ENCODE measurements around the gene BMF. TPM values are rescaled to one million over a fixed set of nuclear protein-coding genes. Genes with fewer than 3 reads are reported as not detected.

BMF gene
- total and polyA plus RNA-seq, 4 experiments from 2014 or later = 0.55 to 13.7 (median 7.1) TPM

GRCh38 chr15:40069178-40070165, 39.2 kb downstream of the BMF start:
- peaks cover 0 to 3% of the 10 kb centered on the region in 2 donors for H3K27me3 Mint-ChIP-seq
- H3K36me3 Mint-ChIP-seq = no peaks in the 10 kb centered on the region
- no peaks in the 10 kb centered on the region for H3K27me3 ChIP-seq (ENCODE audit: insufficient read depth, low read length)
- DNase-seq = no peak
- H3K27ac ChIP-seq (ENCODE audit: low read depth, low read length) = no peak overlapping the region
- POLR2A ChIA-PET (ENCODE audit: partially characterized antibody) = no interaction called here
- no peaks in the 10 kb centered on the region for H3K36me3 ChIP-seq (ENCODE audit: insufficient read depth, low read length)
- H3K4me3 Mint-ChIP-seq = no peak overlapping the region
- no peaks in the 10 kb centered on the region for H3K9me3 ChIP-seq (ENCODE audit: control insufficient read depth in 1 of 2, low read length in 2 of 2)
- H3K4me3 ChIP-seq (ENCODE audit: low read length in 2 of 2) = no peak overlapping the region
- intact Hi-C loops (cut with micrococcal nuclease) = no loop called here
- no peaks in the 10 kb centered on the region for H3K4me1 ChIP-seq (ENCODE audit: insufficient read depth, low read length)
- peaks cover 2 to 8% (median 5%) of the 10 kb centered on the region in 4 donors for H3K4me1 Mint-ChIP-seq
- H3K27ac Mint-ChIP-seq = no peak overlapping the region
- H3K9me3 Mint-ChIP-seq = no peaks in the 10 kb centered on the region
- CTCF ChIA-PET (ENCODE audit: partially characterized antibody) = interaction anchor here (1.4 kb wide), 1 partner anchor 36 kb away, joined by 6 read pairs; no protein-coding TSS in a partner anchor

GRCh38 chr15:40067921-40068624, 40.6 kb downstream of the BMF start:
- no peaks in the 10 kb centered on the region for H3K9me3 ChIP-seq (ENCODE audit: control insufficient read depth in 1 of 2, low read length in 2 of 2)
- no peaks in the 10 kb centered on the region for H3K27me3 ChIP-seq (ENCODE audit: insufficient read depth, low read length)
- peaks cover 0 to 2% (median 0%) of the 10 kb centered on the region in 4 donors for H3K4me1 Mint-ChIP-seq
- DNase-seq = no peak
- no peaks in the 10 kb centered on the region for H3K27me3 Mint-ChIP-seq
- no peaks in the 10 kb centered on the region for H3K4me1 ChIP-seq (ENCODE audit: insufficient read depth, low read length)
- no peaks in the 10 kb centered on the region for H3K36me3 Mint-ChIP-seq
- H3K36me3 ChIP-seq (ENCODE audit: insufficient read depth, low read length) = no peaks in the 10 kb centered on the region
- CTCF ChIA-PET (ENCODE audit: partially characterized antibody) = no interaction called here
- H3K27ac ChIP-seq (ENCODE audit: low read depth, low read length) = no peak overlapping the region
- no peak overlapping the region for H3K27ac Mint-ChIP-seq
- POLR2A ChIA-PET (ENCODE audit: partially characterized antibody) = no interaction called here
- no peak overlapping the region for H3K4me3 Mint-ChIP-seq
- no peak overlapping the region for H3K4me3 ChIP-seq (ENCODE audit: low read length in 2 of 2)
- intact Hi-C loops (cut with micrococcal nuclease) = no loop called here
- H3K9me3 Mint-ChIP-seq = no peaks in the 10 kb centered on the region

- no peaks in the 10 kb centered on the region for H3K27me3 ChIP-seq (ENCODE audit: insufficient read depth, low read length)
- Mint-ChIP-seq H3K4me3 (no peak overlapping the region), H3K36me3 (no peaks in the 10 kb centered on the region), H3K4me1 (peaks cover 0 to 2% (median 0%) of the 10 kb centered on the region in 4 donors), H3K27ac (no peak overlapping the region), H3K27me3 (no peaks in the 10 kb centered on the region), H3K9me3 (no peaks in the 10 kb centered on the region)
- H3K36me3 ChIP-seq (ENCODE audit: insufficient read depth, low read length) = no peaks in the 10 kb centered on the region
- H3K27ac ChIP-seq (ENCODE audit: low read depth, low read length) = no peak overlapping the region
- no peak for DNase-seq
- no peaks in the 10 kb centered on the region for H3K4me1 ChIP-seq (ENCODE audit: insufficient read depth, low read length)
- intact Hi-C loops (cut with micrococcal nuclease) = no loop called here
- CTCF ChIA-PET (ENCODE audit: partially characterized antibody) = interaction anchor here (1.1 kb wide), 1 partner anchor 208 kb away, joined by 4 read pairs; no protein-coding TSS in a partner anchor
- no peaks in the 10 kb centered on the region for H3K9me3 ChIP-seq (ENCODE audit: control insufficient read depth in 1 of 2, low read length in 2 of 2)
- POLR2A ChIA-PET (ENCODE audit: partially characterized antibody) = interaction anchor here (1.0 to 1.1 kb wide), 2 partner anchors 32 to 34 kb away, joined by 3 to 4 read pairs; no protein-coding TSS in a partner anchor
- H3K4me3 ChIP-seq (ENCODE audit: low read length in 2 of 2) = no peak overlapping the region
Observed at GRCh38 chr15:40066589-40066988, 42.1 kb downstream of the BMF start.

GRCh38 chr15:40065166-40065565, 43.5 kb downstream of the BMF start:
- Mint-ChIP-seq H3K27ac (peak overlapping the region in 1 of 7 donors; percentile 54), H3K4me3 (no peak overlapping the region), H3K27me3 (no peaks in the 10 kb centered on the region), H3K36me3 (no peaks in the 10 kb centered on the region), H3K9me3 (no peaks in the 10 kb centered on the region), H3K4me1 (peaks cover 0 to 2% (median 0%) of the 10 kb centered on the region in 4 donors)
- ChIA-PET CTCF (ENCODE audit: partially characterized antibody) (no interaction called here), POLR2A (ENCODE audit: partially characterized antibody) (no interaction called here)
- Histone ChIP-seq H3K4me3 (ENCODE audit: low read length in 2 of 2) (no peak overlapping the region), H3K4me1 (ENCODE audit: insufficient read depth, low read length) (no peaks in the 10 kb centered on the region), H3K27me3 (ENCODE audit: insufficient read depth, low read length) (no peaks in the 10 kb centered on the region), H3K27ac (ENCODE audit: low read depth, low read length) (no peak overlapping the region), H3K9me3 (ENCODE audit: control insufficient read depth in 1 of 2, low read length in 2 of 2) (no peaks in the 10 kb centered on the region), H3K36me3 (ENCODE audit: insufficient read depth, low read length) (no peaks in the 10 kb centered on the region)
- no peak for DNase-seq
- intact Hi-C loops (cut with micrococcal nuclease) = no loop called here

- no peak overlapping the region for H3K4me3 Mint-ChIP-seq
- ChIA-PET POLR2A (ENCODE audit: partially characterized antibody) (no interaction called here), CTCF (ENCODE audit: partially characterized antibody) (interaction anchor here (0.9 kb wide), 1 partner anchor 40 kb away, joined by 4 read pairs; no protein-coding TSS in a partner anchor)
- Histone ChIP-seq H3K27me3 (ENCODE audit: insufficient read depth, low read length) (no peaks in the 10 kb centered on the region), H3K4me3 (ENCODE audit: low read length in 2 of 2) (no peak overlapping the region), H3K9me3 (ENCODE audit: control insufficient read depth in 1 of 2, low read length in 2 of 2) (no peaks in the 10 kb centered on the region), H3K36me3 (ENCODE audit: insufficient read depth, low read length) (no peaks in the 10 kb centered on the region), H3K4me1 (ENCODE audit: insufficient read depth, low read length) (no peaks in the 10 kb centered on the region), H3K27ac (ENCODE audit: low read depth, low read length) (no peak overlapping the region)
- H3K9me3 Mint-ChIP-seq = no peaks in the 10 kb centered on the region
- no peaks in the 10 kb centered on the region for H3K27me3 Mint-ChIP-seq
- H3K4me1 Mint-ChIP-seq = peaks cover 0 to 2% (median 0%) of the 10 kb centered on the region in 4 donors
- peaks cover 0 to 4% of the 10 kb centered on the region in 2 donors for H3K36me3 Mint-ChIP-seq
- intact Hi-C loops (cut with micrococcal nuclease) = no loop called here
- peak overlapping the region in 6 of 7 donors; percentile 16 to 65 (median 50) for H3K27ac Mint-ChIP-seq
- DNase-seq = no peak
Observed at GRCh38 chr15:40064231-40064894, 44.3 kb downstream of the BMF start.

GRCh38 chr15:40063563-40064011, 45.1 kb downstream of the BMF start:
- Histone ChIP-seq H3K27ac (ENCODE audit: low read depth, low read length) (no peak overlapping the region), H3K4me1 (ENCODE audit: insufficient read depth, low read length) (no peaks in the 10 kb centered on the region), H3K27me3 (ENCODE audit: insufficient read depth, low read length) (no peaks in the 10 kb centered on the region), H3K4me3 (ENCODE audit: low read length in 2 of 2) (no peak overlapping the region), H3K36me3 (ENCODE audit: insufficient read depth, low read length) (no peaks in the 10 kb centered on the region), H3K9me3 (ENCODE audit: control insufficient read depth in 1 of 2, low read length in 2 of 2) (no peaks in the 10 kb centered on the region)
- ChIA-PET CTCF (ENCODE audit: partially characterized antibody) (interaction anchor here (0.9 to 1.2 kb wide), 2 partner anchors 41 kb away, joined by 4 to 5 read pairs; no protein-coding TSS in a partner anchor), POLR2A (ENCODE audit: partially characterized antibody) (no interaction called here)
- Mint-ChIP-seq H3K4me3 (no peak overlapping the region), H3K9me3 (no peaks in the 10 kb centered on the region), H3K36me3 (peaks cover 0 to 5% of the 10 kb centered on the region in 2 donors), H3K27me3 (no peaks in the 10 kb centered on the region), H3K27ac (peak overlapping the region in 2 of 7 donors; percentile 20 to 81), H3K4me1 (peaks cover 0 to 2% (median 1%) of the 10 kb centered on the region in 4 donors)
- intact Hi-C loops (cut with micrococcal nuclease) = no loop called here
- DNase-seq = no peak

All from CD4-positive, alpha-beta memory T cell (primary cell).